ENCODE measurements around the gene APEH.

- TF ChIP-seq CTCF (IDR thresholded peaks at IDR 0.05 in 2 of 3, conservative IDR thresholded peaks at IDR 0.05 in 1 of 3; ENCODE audit: control insufficient read depth in 2 of 3, extremely low read depth in 1 of 3, insufficient read depth in 1 of 3, low read depth in 3 of 3, low read length in 3 of 3) (no peak), POU2F2 (IDR thresholded peaks at IDR 0.05; ENCODE audit: borderline replicate concordance, low read depth, low read length) (no peak), ZSCAN29 (IDR thresholded peaks at IDR 0.05) (no peak), NBN (IDR thresholded peaks at IDR 0.05) (no peak), PML (IDR thresholded peaks at IDR 0.05; ENCODE audit: low read length) (no peak), ZZZ3 (IDR thresholded peaks at IDR 0.05; ENCODE audit: control insufficient read depth, insufficient read length, low read depth) (no peak), NFIC (IDR thresholded peaks at IDR 0.05; ENCODE audit: low read depth, low read length) (no peak), PKNOX1 (IDR thresholded peaks at IDR 0.05) (no peak)
These were observed 42.6 kb downstream of the APEH start for GRCh38 chr3:49716691-49717210.

Measured in GM12878 (cell line).